ENCODE measurements around the gene RIC8A.
"Not testable (repeated sequence)": the region's sequence is repeated elsewhere in the genome, so short reads cannot be mapped to it uniquely, and the experiment has no call there.

The RIC8A gene

GRCh38 chr11:207208-207862 lies at the start of gene RIC8A, which contains the start of gene BET1L:
RIC8A (plus strand) TSS chr11:207708; CDS start chr11:208855, 1,147 bp downstream.
BET1L (minus strand) TSS chr11:207399; CDS start chr11:207321, 78 bp downstream.
- DNase-seq = peak; percentile 77

DNA sequence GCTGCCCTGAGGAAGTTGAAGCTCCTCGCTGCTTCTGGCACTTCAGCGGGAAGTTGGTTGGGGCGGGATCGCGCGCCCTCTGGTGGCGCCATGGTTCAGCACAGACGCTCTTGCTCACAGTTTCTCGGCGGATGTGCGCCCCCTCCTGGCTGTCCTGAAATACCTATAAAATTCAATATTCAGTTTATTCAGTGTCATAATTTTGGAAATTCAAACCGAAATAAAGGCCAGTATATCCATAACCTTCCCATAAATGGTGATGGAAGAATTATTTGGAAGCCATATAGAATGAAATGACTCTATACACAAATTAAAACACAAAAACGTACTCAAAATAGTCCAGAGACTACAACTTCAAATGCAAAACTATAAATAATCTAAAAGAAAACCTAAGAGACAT lies 27.3 kb upstream of the RIC8A start:
- not testable (repeated sequence) for DNase-seq

- not testable (repeated sequence) for DNase-seq
Observed at GRCh38 chr11:189200-189783, 18.2 kb upstream of the RIC8A start.

DNA sequence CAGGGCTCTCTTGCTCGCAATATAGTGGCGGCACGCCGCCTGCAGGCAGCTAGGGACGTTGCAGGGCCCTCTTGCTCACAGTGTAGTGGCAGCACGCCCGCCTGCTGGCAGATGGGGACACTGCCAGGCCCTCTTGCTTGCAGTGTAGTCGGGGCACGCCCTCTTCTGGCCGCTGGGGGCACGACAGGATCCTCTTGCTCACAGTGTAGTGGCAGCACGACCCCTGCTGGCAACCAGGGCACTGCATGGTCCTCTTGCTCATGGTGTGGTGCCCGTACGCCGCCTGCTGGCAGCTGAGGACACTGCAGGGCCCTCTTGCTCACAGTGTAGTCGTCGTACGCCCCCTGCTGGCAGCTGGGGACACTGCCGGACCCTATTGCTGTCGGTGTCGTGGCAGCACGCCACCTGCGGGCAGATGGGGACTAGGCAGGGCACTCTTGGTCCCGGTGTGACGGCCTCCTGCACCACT lies 17.6 kb upstream of the RIC8A start:
- DNase-seq = not testable (repeated sequence)

DNA sequence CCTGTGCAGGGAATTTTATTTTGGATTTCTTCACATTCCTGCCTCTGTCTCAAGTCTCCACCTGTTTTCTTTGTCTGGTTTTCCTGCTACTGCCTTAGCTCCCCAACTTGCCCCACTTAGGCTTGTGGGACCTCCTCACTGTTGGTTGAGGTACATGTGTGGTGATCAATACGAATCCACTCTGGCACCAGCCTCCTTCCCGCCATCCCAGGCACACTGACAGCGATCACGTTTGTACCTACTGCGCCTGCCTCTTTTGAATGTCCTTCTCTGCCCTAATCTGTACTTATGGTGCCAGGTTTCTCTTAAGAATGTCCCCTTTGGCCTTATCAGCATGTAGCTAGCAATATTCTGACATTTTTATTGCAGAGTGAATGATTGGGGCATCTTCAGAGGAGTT lies 17.0 kb upstream of the RIC8A start:
- DNase-seq = not testable (repeated sequence)

DNA sequence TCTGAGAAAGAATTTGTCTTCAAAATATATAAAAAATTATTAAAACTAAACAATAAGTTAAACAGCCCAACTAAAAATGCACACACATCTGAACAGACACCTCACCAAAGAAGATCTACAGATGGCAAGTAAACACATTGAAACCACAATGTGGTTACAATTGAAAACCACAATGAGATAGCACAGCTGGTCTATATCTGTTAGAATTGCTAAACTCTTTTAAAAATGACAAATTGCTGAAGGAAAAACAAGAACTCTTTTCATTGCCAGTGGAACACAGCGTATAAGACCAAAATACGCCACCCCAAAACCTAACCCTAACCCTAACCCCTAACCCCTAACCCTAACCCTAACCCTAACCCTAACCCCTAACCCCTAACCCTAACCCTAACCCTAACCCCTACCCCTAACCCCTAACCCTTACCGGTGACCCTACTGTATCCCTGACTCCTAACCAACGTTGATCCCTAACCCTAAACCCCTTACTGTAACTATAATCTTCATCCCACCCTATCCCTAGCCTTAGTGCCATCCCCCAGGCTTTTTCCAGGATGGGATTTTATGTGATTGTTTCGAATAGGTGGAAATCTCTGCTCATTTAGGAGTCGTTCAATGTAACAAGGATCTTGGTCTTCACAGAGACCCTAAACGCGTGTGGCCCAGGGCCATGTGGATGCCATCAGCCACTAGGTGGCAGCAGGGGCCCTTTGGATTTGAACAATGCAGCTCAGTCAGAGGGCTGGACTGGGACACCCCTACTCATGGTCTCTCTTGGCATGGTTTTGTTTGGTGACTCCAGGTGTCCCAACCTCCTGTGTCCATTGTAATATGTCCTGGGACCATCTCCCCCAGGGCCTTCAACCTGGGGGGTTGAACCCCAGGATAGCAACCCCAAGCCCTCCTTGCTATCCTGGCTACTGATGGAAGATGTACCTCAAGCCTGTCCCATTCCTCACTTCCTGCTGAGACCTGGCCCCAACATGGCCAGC lies 15.7 kb upstream of the RIC8A start:
- DNase-seq = not testable (repeated sequence)

GRCh38 chr11:192674-193128 lies 14.8 kb upstream of the RIC8A start, which contains the start of gene SCGB1C1:
SCGB1C1 (plus strand) TSS chr11:193078; CDS start chr11:193100, 22 bp downstream.
- DNase-seq = not testable (repeated sequence)

DNA sequence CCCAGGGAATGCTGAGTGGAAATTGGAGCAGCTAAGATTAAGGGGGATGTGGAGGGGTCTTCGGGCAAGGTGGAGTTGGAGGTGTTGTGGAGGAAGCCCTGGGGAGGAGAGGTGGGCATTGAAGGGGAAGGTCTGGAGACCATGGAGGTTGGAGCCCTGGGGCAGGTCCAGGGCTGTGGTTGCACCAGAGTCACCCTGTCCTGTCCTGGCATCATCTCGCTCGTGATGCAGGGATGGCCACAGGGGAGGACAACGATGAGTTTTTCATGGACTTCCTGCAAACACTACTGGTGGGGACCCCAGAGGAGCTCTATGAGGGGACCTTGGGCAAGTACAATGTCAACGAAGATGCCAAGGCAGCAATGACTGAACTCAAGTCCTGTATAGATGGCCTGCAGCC lies 14.0 kb upstream of the RIC8A start:
- not testable (repeated sequence) for DNase-seq

DNA sequence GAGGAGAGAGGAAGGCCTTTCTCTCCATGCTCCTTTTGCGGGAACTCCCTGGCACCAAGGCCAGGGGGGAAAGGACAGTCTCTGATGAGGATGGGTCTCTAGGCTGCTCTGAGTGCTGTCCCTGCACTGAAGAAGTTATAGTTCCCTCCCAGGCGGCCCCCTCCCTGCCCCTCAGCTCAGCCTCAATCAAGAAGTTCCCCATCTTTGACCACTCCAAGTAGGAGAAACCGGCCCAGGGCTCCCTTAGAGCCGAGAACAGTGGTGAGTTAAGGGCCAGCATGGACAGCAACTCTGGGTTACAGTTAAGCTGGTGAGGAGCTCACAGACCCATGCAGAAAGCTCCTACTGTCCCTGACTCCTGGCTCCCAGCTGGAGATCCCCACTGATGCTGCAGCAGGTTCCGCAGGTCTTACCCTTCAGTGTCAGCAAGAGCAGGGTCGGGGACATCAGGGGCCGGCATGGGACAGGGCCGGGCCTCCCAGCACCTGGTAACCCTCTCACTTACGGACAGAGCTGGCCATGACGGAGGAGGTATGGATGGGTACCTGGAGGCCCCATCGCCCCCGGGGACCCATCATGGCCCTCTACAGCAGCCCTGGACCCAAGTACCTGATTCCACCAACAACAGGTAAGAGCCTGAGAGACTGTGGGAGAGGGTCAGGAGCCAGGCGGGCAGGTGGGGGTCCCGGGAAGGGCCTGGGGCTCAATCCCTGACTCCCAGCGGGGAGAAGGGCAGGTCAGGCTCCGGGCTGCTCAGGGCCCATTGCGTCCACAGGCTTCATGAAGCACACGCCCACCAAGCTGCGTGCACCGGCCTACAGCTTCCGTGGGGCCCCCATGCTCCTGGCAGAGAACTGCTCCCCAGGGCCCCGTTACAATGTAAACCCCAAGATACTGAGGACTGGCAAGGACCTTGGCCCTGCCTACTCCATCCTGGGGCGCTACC lies 10.4 kb upstream of the RIC8A start:
- DNase-seq = no peak

GRCh38 chr11:197741-198235 lies 9.7 kb upstream of the RIC8A start:
- DNase-seq = no peak

DNA sequence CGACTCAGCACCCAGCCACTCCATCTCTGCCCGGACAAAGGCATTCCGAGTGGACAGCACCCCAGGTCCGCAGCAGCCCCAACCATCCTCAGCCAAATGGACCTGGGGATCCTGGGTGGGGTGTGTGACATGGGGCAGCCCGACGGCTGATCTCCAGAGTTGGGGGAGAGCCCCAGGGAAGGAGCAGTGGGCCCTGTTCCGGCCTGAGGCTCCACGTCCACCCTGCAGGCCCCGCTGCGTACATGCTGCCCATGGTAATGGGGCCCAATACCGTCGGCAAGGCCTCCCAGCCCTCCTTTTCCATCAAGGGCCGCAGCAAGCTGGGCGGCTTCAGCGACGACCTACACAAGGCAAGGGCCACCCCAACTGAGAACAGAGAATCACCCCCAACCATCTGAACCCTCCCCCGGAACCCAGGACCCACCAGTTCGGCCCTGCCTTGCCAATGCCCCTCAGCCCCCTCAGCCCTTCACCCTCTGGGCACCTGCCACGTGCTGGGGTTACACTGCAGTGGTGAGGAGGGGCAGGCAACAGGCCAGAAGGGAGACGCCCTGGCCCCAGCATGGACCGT lies 9.2 kb upstream of the RIC8A start:
- no peak for DNase-seq

DNA sequence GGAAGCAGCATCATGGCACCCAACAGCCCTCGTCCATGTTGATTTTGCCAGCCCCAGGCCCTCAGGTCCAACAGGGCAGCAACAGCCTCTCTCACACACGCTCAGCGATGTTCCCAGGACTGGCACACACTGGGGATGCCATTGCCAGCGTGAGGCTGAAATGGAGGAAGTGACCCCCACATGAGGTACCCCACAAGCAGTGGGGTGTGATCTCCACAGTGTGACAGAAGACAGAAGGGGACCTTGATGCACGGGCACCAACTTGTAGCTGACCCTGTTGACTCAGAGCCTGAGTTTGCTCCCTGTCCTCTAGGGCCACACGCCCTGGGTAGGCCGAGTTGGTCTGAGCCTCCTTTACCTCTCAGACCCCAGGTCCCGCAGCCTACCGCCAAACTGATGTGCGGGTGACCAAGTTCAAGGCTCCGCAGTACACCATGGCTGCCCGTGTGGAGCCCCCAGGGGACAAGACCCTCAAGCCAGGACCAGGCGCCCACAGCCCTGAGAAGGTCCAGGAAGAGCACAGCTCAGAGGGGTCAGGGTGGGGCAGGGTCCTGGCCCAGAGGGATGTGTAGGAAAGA lies 8.4 kb upstream of the RIC8A start:
- DNase-seq = no peak

GRCh38 chr11:199782-200181 lies 7.7 kb upstream of the RIC8A start:
- DNase-seq = no peak

DNA sequence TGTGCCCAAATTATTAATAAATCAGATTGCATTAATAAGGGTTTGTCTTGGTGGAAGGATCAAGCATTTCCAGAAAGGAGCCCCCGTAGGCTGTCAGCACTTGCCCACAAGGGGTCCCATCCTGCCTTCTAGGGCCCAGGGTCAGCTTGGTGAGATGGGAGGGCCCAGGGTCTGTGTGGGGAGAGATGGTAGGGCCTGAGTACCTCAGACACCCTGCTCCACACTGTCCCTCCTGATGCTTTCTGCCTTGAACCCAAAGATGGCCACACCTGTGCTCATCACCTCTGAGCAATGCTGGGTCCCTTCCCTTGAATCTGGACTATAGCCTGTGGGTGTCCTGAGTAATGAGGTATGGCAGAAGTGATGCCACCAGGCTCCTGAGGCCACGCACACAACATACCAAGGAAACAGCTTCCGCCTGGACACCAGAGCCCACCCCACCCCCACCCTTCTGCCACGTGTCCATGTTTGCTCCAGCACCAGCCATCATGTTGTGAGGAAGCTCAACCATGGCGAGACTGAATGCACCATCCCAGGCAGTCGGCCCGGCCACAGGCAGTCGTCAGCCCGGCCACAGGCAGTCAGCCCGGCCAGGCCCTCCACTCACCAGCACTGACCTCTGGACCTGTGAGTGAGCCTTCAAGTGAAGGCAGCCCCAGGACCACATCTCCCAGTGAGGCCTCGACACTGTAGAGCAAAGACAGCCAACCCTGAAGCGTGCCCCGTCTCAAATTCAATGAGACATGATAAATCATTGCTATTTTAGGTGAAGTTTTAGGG lies 7.1 kb upstream of the RIC8A start:
- no peak for DNase-seq

DNA sequence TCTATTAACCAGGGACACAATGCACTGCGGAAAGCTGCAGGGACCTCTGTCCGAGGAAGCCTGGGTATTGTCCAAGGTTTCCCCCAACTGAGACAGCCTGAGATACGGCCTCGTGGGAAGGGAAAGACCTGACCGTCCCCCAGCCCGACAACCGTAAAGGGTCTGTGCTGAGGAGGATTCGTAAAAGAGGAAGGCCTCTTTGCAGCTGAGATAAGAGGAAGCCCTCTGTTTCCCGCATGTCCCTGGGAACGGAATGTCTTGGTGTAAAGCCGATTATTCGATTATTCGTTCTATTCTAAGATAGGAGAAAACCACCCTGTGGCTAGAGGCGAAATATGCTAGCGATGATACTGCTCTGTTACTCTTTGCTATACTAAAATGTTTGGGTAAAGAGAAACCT lies 5.5 kb upstream of the RIC8A start:
- no peak for DNase-seq

DNA sequence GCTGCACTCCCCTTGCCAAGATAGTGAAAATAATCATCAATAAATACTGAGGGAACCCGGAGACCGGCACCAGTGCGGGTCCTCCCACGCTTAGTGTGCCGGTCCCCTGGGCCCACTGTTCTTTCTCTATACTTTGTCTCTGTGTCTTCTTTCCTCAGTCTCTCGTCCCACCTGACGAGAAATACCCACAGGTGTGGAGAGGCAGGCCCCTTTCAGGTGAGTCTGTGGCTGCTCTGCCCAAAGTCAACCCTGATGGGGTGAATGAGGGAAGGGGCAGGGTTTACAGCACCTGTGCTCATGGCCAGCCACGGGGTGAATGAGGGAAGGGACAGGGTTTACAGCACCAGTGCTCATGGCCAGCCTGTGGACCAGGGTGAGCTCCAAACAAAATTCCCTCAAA lies 5.0 kb upstream of the RIC8A start:
- no peak for DNase-seq

DNA sequence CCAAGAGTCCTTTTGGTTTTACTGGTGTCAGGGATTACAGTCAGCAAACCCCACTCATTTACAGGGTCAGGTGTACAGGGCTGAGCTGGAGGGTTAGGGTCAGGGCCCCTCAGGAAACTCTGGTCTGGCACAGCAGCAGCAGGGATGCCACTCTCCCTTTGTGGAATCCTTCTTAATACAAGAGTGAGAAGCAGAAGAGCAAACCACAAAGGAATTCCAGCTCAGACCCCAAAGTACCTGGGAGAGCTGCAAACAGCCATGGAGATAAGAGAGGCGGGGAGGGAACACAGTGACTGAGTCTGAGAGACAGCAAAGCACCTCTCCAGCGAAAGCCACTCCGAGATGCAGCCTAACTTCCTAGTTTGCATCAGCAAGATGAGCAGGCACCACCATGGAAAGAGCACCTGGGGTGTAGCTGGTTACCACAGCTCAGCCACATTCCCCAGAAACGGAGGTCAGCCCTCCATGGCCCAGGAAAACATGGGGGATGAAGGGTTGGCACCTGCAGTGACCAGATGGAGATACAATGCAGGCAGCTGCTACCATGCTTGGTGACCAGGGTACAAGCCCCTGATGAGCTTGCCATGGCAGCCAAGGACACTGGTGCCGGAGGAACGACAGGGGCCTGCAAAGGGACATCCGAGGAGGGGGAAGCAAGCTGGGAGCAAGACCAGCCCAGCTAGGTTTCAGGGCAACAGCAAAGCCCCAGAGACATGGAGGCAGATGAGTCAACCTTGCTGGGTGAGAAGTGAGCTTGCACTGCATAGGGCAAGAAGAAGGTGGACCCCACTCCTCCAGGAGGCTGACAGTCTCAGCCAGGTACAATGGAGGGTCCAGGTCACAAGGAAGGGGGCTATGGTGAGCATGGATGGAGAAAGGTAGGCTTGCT lies 4.2 kb upstream of the RIC8A start:
- no peak for DNase-seq

DNA sequence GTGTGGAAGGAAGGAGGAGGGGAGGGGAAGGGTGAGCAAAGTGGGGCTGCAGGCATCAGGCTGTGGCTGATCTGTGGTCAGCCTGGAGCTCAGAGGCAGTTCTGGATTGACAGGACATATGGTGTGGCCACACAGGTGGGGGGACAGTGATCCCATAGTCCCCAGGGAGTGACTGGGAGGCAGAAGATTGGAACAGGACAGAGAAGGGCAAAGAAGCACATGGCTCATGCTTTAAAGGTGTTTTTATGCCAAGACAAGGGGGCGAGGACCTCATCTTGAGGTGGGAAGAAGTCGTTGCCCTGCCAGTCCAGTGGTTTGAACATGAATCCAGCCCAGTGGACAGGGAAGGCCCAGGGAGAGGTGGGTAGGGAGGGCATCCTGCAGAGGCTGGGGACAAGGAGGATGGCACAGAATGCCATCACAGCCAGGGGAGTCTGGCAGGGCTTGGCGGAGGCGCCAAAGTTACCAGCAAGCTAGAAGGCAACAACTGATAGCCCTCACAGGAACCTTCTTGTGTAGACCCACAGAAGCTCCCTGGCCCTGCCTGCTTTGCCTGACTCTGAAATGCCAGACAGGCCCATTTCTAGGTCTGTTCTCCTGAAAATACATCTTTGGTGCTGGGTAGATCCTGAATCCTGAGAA lies 3.4 kb upstream of the RIC8A start:
- DNase-seq = no peak
